Esophagus squamous epithelium (tissue), 4 donors: ENCODE results near the gene CDS2.
A peak's percentile ranks its signal among the peaks of the same experiment; 100 is the strongest.

Experiments used
- CTCF ChIP-seq, 6 experiments: fragments of 450-650 bp in 4 of 6; fragments of 200-600 bp in 2 of 6; sonication (generic) in 2 of 6; IDR thresholded peaks; one replicate each; pipeline ENCODE4 v1.5.1; 2016 to 2019; ENCODE audit warnings: antibody characterized with exemption in 6 of 6, mild to moderate bottlenecking in 4 of 6, moderate library complexity in 4 of 6
- POLR2A ChIP-seq, 4 donors: fragments of 450-650 bp; IDR thresholded peaks; one replicate each; pipeline ENCODE4 v1.6.1; 2017; ENCODE audit warnings: antibody characterized with exemption in 4 of 4, mild to moderate bottlenecking in 4 of 4, moderate library complexity in 3 of 4

GRCh38 chr20:5090191-5090590, 36.6 kb upstream of the CDS2 start:
- TF ChIP-seq POLR2A (IDR thresholded peaks at IDR 0.05) (peak in 1 of 4 donors; percentile 33), CTCF (IDR thresholded peaks at IDR 0.05) (no peak)
